ENCODE results near the gene RB1. TPM values are rescaled to one million over a fixed set of nuclear protein-coding genes. Genes with fewer than 3 reads are reported as not detected.

The RB1 gene
- total RNA-seq, 1 experiment from 2014 or later: 36.7 TPM

DNA sequence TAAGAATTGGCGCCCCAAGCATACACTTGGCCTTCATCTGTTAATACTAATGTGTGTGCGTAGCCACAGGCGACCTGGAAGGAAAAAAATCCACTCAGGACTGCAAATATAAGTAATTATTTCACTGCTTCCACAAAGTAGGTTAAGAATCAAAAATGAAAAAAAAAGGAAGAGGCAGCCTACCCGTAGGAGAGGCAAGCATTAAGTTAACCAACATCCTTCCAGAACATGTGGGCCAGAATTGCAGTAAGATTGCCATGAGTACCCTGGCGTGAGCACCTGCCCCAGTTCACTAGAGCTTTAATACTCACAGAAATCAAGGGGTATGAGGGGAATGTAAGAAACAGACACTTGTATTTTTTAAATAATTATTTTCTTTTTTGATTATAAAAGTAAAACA lies 207.1 kb downstream of the RB1 start:
- RAD21 ChIA-PET (ENCODE audit: low non-redundant PET in 1 of 2, low total read pairs in 2 of 2, uncharacterized antibody in 2 of 2, unreplicated experiment in 2 of 2): no interaction called here
- no peaks in the 10 kb centered on the region for H3K27me3 ChIP-seq (ENCODE audit: insufficient read depth, low read length)
- POLR2A ChIA-PET: no interaction called here
- ATAC-seq (no peak), DNase-seq (ENCODE audit: low read depth, low spot score) (no peak)
- CTCF ChIA-PET: no interaction called here
- H3K9ac ChIP-seq (ENCODE audit: low read length): no peak overlapping the region
- H3K9me3 ChIP-seq (ENCODE audit: control insufficient read depth in 1 of 2, insufficient read depth in 1 of 2, low read depth in 1 of 2, low read length in 2 of 2): no peaks in the 10 kb centered on the region
- H3K79me2 ChIP-seq (ENCODE audit: insufficient read depth, low read length): no peaks in the 10 kb centered on the region
- H3K36me3 ChIP-seq (ENCODE audit: control insufficient read depth in 1 of 2, insufficient read depth in 2 of 2, low read length in 2 of 2): no peaks in the 10 kb centered on the region
- no TSS peak for BruUV-seq (replicated peaks)
- intact Hi-C loops (cut with micrococcal nuclease): no loop called here
- H3K27ac ChIP-seq (ENCODE audit: low read depth, low read length): no peak overlapping the region
- H4K20me1 ChIP-seq (ENCODE audit: insufficient read depth): no peaks in the 10 kb centered on the region
- H3K4me3 ChIP-seq (replicated peaks in 1 of 2; ENCODE audit: low read depth in 1 of 2, low read length in 2 of 2): no peak overlapping the region
- no peak overlapping the region for H2AFZ ChIP-seq (ENCODE audit: low read depth, low read length, poor library complexity, severe bottlenecking)
- TF ChIP-seq, protein P1, sequence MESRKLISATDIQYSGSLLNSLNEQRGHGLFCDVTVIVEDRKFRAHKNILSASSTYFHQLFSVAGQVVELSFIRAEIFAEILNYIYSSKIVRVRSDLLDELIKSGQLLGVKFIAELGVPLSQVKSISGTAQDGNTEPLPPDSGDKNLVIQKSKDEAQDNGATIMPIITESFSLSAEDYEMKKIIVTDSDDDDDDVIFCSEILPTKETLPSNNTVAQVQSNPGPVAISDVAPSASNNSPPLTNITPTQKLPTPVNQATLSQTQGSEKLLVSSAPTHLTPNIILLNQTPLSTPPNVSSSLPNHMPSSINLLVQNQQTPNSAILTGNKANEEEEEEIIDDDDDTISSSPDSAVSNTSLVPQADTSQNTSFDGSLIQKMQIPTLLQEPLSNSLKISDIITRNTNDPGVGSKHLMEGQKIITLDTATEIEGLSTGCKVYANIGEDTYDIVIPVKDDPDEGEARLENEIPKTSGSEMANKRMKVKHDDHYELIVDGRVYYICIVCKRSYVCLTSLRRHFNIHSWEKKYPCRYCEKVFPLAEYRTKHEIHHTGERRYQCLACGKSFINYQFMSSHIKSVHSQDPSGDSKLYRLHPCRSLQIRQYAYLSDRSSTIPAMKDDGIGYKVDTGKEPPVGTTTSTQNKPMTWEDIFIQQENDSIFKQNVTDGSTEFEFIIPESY (IDR thresholded peaks at IDR 0.05; ENCODE audit: extremely low read depth, insufficient replicate concordance, low read length): no peak
- TF ChIP-seq RAD21 (IDR thresholded peaks at IDR 0.05; ENCODE audit: low read depth) (no peak), POLR2A (IDR thresholded peaks at IDR 0.05; ENCODE audit: borderline replicate concordance, extremely low read depth, insufficient read depth, insufficient read length) (no peak), SIN3A (IDR thresholded peaks at IDR 0.05; ENCODE audit: low read depth) (no peak), YY1 (IDR thresholded peaks at IDR 0.05; ENCODE audit: extremely low read depth, insufficient replicate concordance, low read depth, low read length) (no peak), EZH2phosphoT487 (IDR thresholded peaks at IDR 0.05; ENCODE audit: borderline replicate concordance) (no peak), CEBPB (IDR thresholded peaks at IDR 0.05; ENCODE audit: low read depth) (no peak), SRF (IDR thresholded peaks at IDR 0.05; ENCODE audit: low read depth) (no peak), JUND (IDR thresholded peaks at IDR 0.05) (no peak), EZH2 (IDR thresholded peaks at IDR 0.05) (no peak), EGR1 (IDR thresholded peaks at IDR 0.05; ENCODE audit: low read depth) (no peak), CBX3 (IDR thresholded peaks at IDR 0.05; ENCODE audit: low read depth) (no peak), POLR2AphosphoS5 (IDR thresholded peaks at IDR 0.05; ENCODE audit: low read depth, low read length) (no peak), ZFX (IDR thresholded peaks at IDR 0.05) (no peak), TCF7L2 (IDR thresholded peaks at IDR 0.05; ENCODE audit: borderline replicate concordance, extremely low read depth, insufficient read depth, insufficient read length) (no peak), ZNF274 (IDR thresholded peaks at IDR 0.05; ENCODE audit: low read depth, low read length) (no peak), ELF1 (IDR thresholded peaks at IDR 0.05; ENCODE audit: borderline replicate concordance, low read depth) (no peak)
- TF ChIP-seq, protein P2, sequence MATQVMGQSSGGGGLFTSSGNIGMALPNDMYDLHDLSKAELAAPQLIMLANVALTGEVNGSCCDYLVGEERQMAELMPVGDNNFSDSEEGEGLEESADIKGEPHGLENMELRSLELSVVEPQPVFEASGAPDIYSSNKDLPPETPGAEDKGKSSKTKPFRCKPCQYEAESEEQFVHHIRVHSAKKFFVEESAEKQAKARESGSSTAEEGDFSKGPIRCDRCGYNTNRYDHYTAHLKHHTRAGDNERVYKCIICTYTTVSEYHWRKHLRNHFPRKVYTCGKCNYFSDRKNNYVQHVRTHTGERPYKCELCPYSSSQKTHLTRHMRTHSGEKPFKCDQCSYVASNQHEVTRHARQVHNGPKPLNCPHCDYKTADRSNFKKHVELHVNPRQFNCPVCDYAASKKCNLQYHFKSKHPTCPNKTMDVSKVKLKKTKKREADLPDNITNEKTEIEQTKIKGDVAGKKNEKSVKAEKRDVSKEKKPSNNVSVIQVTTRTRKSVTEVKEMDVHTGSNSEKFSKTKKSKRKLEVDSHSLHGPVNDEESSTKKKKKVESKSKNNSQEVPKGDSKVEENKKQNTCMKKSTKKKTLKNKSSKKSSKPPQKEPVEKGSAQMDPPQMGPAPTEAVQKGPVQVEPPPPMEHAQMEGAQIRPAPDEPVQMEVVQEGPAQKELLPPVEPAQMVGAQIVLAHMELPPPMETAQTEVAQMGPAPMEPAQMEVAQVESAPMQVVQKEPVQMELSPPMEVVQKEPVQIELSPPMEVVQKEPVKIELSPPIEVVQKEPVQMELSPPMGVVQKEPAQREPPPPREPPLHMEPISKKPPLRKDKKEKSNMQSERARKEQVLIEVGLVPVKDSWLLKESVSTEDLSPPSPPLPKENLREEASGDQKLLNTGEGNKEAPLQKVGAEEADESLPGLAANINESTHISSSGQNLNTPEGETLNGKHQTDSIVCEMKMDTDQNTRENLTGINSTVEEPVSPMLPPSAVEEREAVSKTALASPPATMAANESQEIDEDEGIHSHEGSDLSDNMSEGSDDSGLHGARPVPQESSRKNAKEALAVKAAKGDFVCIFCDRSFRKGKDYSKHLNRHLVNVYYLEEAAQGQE (IDR thresholded peaks at IDR 0.05; ENCODE audit: low read depth): no peak
- TF ChIP-seq, protein P3, sequence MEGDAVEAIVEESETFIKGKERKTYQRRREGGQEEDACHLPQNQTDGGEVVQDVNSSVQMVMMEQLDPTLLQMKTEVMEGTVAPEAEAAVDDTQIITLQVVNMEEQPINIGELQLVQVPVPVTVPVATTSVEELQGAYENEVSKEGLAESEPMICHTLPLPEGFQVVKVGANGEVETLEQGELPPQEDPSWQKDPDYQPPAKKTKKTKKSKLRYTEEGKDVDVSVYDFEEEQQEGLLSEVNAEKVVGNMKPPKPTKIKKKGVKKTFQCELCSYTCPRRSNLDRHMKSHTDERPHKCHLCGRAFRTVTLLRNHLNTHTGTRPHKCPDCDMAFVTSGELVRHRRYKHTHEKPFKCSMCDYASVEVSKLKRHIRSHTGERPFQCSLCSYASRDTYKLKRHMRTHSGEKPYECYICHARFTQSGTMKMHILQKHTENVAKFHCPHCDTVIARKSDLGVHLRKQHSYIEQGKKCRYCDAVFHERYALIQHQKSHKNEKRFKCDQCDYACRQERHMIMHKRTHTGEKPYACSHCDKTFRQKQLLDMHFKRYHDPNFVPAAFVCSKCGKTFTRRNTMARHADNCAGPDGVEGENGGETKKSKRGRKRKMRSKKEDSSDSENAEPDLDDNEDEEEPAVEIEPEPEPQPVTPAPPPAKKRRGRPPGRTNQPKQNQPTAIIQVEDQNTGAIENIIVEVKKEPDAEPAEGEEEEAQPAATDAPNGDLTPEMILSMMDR (IDR thresholded peaks at IDR 0.05 in 2 of 3, conservative IDR thresholded peaks at IDR 0.05 in 1 of 3; ENCODE audit: borderline replicate concordance in 1 of 3, insufficient read depth in 1 of 3, low read depth in 2 of 3, low read length in 2 of 3): no peak
- TF ChIP-seq, protein P4, sequence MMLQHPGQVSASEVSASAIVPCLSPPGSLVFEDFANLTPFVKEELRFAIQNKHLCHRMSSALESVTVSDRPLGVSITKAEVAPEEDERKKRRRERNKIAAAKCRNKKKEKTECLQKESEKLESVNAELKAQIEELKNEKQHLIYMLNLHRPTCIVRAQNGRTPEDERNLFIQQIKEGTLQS (IDR thresholded peaks at IDR 0.05): no peak
- H3K4me2 ChIP-seq (ENCODE audit: low read length): no peak overlapping the region
- H3K4me1 ChIP-seq (ENCODE audit: control insufficient read depth in 1 of 2, insufficient read depth in 2 of 2, low read length in 2 of 2): no peaks in the 10 kb centered on the region
- no peaks in the 10 kb centered on the region for H3K9me2 ChIP-seq (ENCODE audit: insufficient read depth)
